Erythroblast (primary cell): Measurements from ENCODE around the gene CLSTN2.

Source experiments
- GATA1 ChIP-seq: IDR thresholded peaks from 2 replicates; pipeline ENCODE4 v1.6.1; 2011; ENCODE audit warnings: low read depth, mild to moderate bottlenecking, control low read depth, low read length, moderate library complexity
- POLR2A ChIP-seq: IDR thresholded peaks from 2 replicates; pipeline ENCODE4 v1.6.1; 2011; ENCODE audit warnings: mild to moderate bottlenecking, low read length

DNA sequence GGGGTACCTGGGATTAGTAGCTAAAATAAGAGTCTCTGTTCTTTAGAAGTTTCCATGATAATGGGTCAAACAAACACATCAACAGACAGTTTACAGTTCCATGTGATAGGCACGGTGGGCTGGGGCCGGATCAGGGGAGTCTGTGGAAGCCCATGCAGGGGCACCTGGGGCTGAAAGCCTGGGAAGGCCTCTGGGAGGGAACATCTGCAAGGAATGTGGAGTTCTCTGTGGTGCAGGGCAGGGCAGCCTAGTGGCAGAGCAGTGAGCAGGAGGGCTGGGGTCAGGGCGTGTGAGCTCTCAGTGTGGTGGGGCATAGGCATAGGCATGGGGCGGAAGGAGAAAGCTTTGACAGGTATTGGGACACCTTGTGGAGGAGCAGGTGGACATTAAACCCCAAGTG, 535.2 kb downstream of the CLSTN2 start:
- no peak for TF ChIP-seq POLR2A
- no peak for TF ChIP-seq GATA1
